HEK293 (cell line): ENCODE data around the gene RRP7A.
"Not testable (repeated sequence)": the region's sequence is repeated elsewhere in the genome, so short reads cannot be mapped to it uniquely, and the experiment has no call there.

Source experiments
- CTCF ChIA-PET: fragments of 350-600 bp; formaldehyde crosslinking; extraction: SDS; loops from one replicate; lab custom pipeline; 2021; ENCODE audit warnings: antibody characterized with exemption; lab: Yijun Ruan, JAX
- POLR2A ChIA-PET: fragments of 300-600 bp; formaldehyde crosslinking; extraction: SDS; loops from one replicate; lab custom pipeline; 2020; ENCODE audit warnings: antibody characterized with exemption, inconsistent platforms; lab: Yijun Ruan, JAX
- H3K27ac ChIP-seq: fragments of 200-500 bp; sonication (Bioruptor generic); 2 replicates; pipeline ENCODE4 v1.5.1; 2014; ENCODE audit warnings: low read depth, low read length, control low read depth, inconsistent platforms; ENCODE audit errors: extremely low read depth
- H3K36me3 ChIP-seq, 2 experiments: fragments of 200-500 bp in 1 of 2; sonication (Bioruptor generic) in 1 of 2; 1 replicate in 1 of 2; 2 replicates in 1 of 2; pipeline ENCODE4 v1.5.1; 2014 to 2017; ENCODE audit warnings: inconsistent platforms in 2 of 2, low read length in 2 of 2; ENCODE audit not compliant: control insufficient read depth in 2 of 2, insufficient read depth in 1 of 2
- H3K4me1 ChIP-seq: fragments of 200-500 bp; sonication (Bioruptor generic); 2 replicates; pipeline ENCODE4 v1.5.1; 2014; ENCODE audit warnings: mild to moderate bottlenecking, low read length, inconsistent platforms; ENCODE audit not compliant: control insufficient read depth, insufficient read depth
- H3K4me3 ChIP-seq: 2 replicates; pipeline ENCODE4 v1.5.1; 2011; ENCODE audit warnings: low read depth, mild to moderate bottlenecking, control low read depth, low read length, moderate library complexity
- H3K9me3 ChIP-seq: fragments of 200-500 bp; sonication (Bioruptor generic); 2 replicates; pipeline ENCODE4 v1.5.1; 2014; ENCODE audit warnings: low read depth, low read length, inconsistent platforms; ENCODE audit not compliant: control insufficient read depth, insufficient read depth
- GLI2 ChIP-seq: fragments of 450-650 bp; formaldehyde crosslinking; IDR thresholded peaks from 2 replicates; pipeline ENCODE4; 2017; ENCODE audit warnings: missing biosample characterization, missing genetic modification characterization, low read depth, borderline replicate concordance
- HOXD13 ChIP-seq: sonication (generic); formaldehyde crosslinking; IDR thresholded peaks from 2 replicates; pipeline ENCODE4 v1.8.0; 2022; ENCODE audit warnings: missing genetic modification reagents, borderline replicate concordance
- KLF8 ChIP-seq: fragments of 450-650 bp; formaldehyde crosslinking; IDR thresholded peaks from 2 replicates; pipeline ENCODE4 v1.5.1; 2016; ENCODE audit warnings: missing biosample characterization, missing genetic modification characterization
- RBAK ChIP-seq: fragments of 450-650 bp; formaldehyde crosslinking; IDR thresholded peaks from 2 replicates; pipeline ENCODE4 v1.5.1; 2016; ENCODE audit warnings: missing biosample characterization, missing genetic modification characterization
- REST ChIP-seq: fragments of 450-650 bp; formaldehyde crosslinking; IDR thresholded peaks from 2 replicates; pipeline ENCODE4 v1.5.1; 2016; ENCODE audit warnings: missing biosample characterization, missing genetic modification characterization
- SCRT2 ChIP-seq: fragments of 450-650 bp; formaldehyde crosslinking; IDR thresholded peaks from 2 replicates; pipeline ENCODE4 v1.5.1; 2016; ENCODE audit warnings: missing biosample characterization, missing genetic modification characterization
- ZBTB1 ChIP-seq: fragments of 450-650 bp; formaldehyde crosslinking; IDR thresholded peaks from 2 replicates; pipeline ENCODE4 v1.5.1; 2016; ENCODE audit warnings: missing biosample characterization, missing genetic modification characterization
- ZFP41 ChIP-seq: fragments of 450-650 bp; formaldehyde crosslinking; IDR thresholded peaks from 2 replicates; pipeline ENCODE4 v1.5.1; 2016; ENCODE audit warnings: missing biosample characterization, missing genetic modification characterization, borderline replicate concordance
- ZNF121 ChIP-seq: fragments of 450-650 bp; formaldehyde crosslinking; IDR thresholded peaks from 2 replicates; pipeline ENCODE4 v1.5.1; 2016; ENCODE audit warnings: missing biosample characterization, missing genetic modification characterization
- ZNF157 ChIP-seq: fragments of 450-650 bp; formaldehyde crosslinking; IDR thresholded peaks from 2 replicates; pipeline ENCODE4 v1.5.1; 2016; ENCODE audit warnings: missing biosample characterization, missing genetic modification characterization
- ZNF202 ChIP-seq: fragments of 450-650 bp; formaldehyde crosslinking; IDR thresholded peaks from 2 replicates; pipeline ENCODE4 v1.5.1; 2016; ENCODE audit warnings: missing biosample characterization, missing genetic modification characterization, borderline replicate concordance
- ZNF292 ChIP-seq: fragments of 450-650 bp; formaldehyde crosslinking; IDR thresholded peaks from 2 replicates; pipeline ENCODE4 v1.5.1; 2016; ENCODE audit warnings: low read depth, missing biosample characterization, missing genetic modification characterization, borderline replicate concordance
- ZNF37A ChIP-seq: fragments of 450-650 bp; IDR thresholded peaks from 2 replicates; pipeline ENCODE4 v1.5.1; 2018; ENCODE audit warnings: missing biosample characterization, missing genetic modification characterization
- ZNF488 ChIP-seq: fragments of 450-650 bp; formaldehyde crosslinking; IDR thresholded peaks from 2 replicates; pipeline ENCODE4 v1.5.1; 2016; ENCODE audit warnings: missing biosample characterization, missing genetic modification characterization
- ZNF510 ChIP-seq: fragments of 450-650 bp; formaldehyde crosslinking; IDR thresholded peaks from 2 replicates; pipeline ENCODE4 v1.5.1; 2018; ENCODE audit warnings: mild to moderate bottlenecking, missing genetic modification characterization, missing biosample characterization; ENCODE audit not compliant: insufficient replicate concordance
- ZNF529 ChIP-seq: fragments of 450-650 bp; formaldehyde crosslinking; IDR thresholded peaks from 2 replicates; pipeline ENCODE4 v1.5.1; 2017; ENCODE audit warnings: missing genetic modification characterization, missing biosample characterization; ENCODE audit not compliant: insufficient replicate concordance
- ZNF610 ChIP-seq: fragments of 450-650 bp; formaldehyde crosslinking; IDR thresholded peaks from 2 replicates; pipeline ENCODE4 v1.5.1; 2016; ENCODE audit warnings: missing biosample characterization, missing genetic modification characterization, borderline replicate concordance
- ZNF621 ChIP-seq: fragments of 450-650 bp; formaldehyde crosslinking; IDR thresholded peaks from 2 replicates; pipeline ENCODE4 v1.5.1; 2017; ENCODE audit warnings: missing biosample characterization, missing genetic modification characterization
- ZNF768 ChIP-seq: fragments of 450-650 bp; formaldehyde crosslinking; IDR thresholded peaks from 2 replicates; pipeline ENCODE4 v1.5.1; 2018; ENCODE audit warnings: missing biosample characterization, mild to moderate bottlenecking, missing genetic modification characterization
- ZNF792 ChIP-seq: fragments of 450-650 bp; formaldehyde crosslinking; IDR thresholded peaks from 2 replicates; pipeline ENCODE4 v1.5.1; 2016; ENCODE audit warnings: missing biosample characterization, missing genetic modification characterization

RRP7A gene

GRCh38 chr22:42567950-42568349 lies 48.4 kb upstream of the RRP7A start:
- H3K36me3 ChIP-seq: peaks cover 11 to 27% of the 10 kb centered on the region in 2 experiments; a peak in 2 of 3 replicates
- H3K9me3 ChIP-seq, CTCF ChIA-PET, H3K4me1 ChIP-seq, H3K27ac ChIP-seq, H3K4me3 ChIP-seq: not testable (repeated sequence)
- POLR2A ChIA-PET: interaction anchor here (1.5 to 3.1 kb wide), 2 partner anchors 14 to 43 kb away, joined by 4 to 12 read pairs; no protein-coding TSS in a partner anchor

GRCh38 chr22:42565956-42566355 lies 46.4 kb upstream of the RRP7A start:
- TF ChIP-seq ZNF292 (tag by site-specific recombination) (no peak), HOXD13 (no peak), ZNF792 (tag by site-specific recombination) (no peak), RBAK (tag by site-specific recombination) (no peak), GLI2 (tag by site-specific recombination) (no peak), ZNF37A (no peak), REST (tag by site-specific recombination) (no peak), ZNF610 (tag by site-specific recombination) (no peak), SCRT2 (tag by site-specific recombination) (no peak), ZNF510 (tag by site-specific recombination) (no peak), ZNF488 (tag by site-specific recombination) (no peak), KLF8 (tag by site-specific recombination) (no peak), ZNF202 (tag by site-specific recombination) (no peak), ZNF768 (tag by site-specific recombination) (no peak), ZNF529 (no peak)
- TF ChIP-seq, all 188 proteins: peak for 0
- Histone ChIP-seq H3K4me1 (no peaks in the 10 kb centered on the region), H3K9me3 (no peaks in the 10 kb centered on the region), H3K36me3 (peaks cover 6 to 14% of the 10 kb centered on the region in 2 experiments; a peak in 2 of 3 replicates), H3K4me3 (no peak overlapping the region), H3K27ac (no peak overlapping the region)
- ChIA-PET POLR2A (interaction anchor here (1.0 kb wide), 1 partner anchor 12 kb away, joined by 3 read pairs; the partner anchor contains the start of gene SERHL2), CTCF (no interaction called here)

- Histone ChIP-seq H3K4me1 (no peaks in the 10 kb centered on the region), H3K4me3 (no peak overlapping the region)
- CTCF ChIA-PET: no interaction called here
- TF ChIP-seq ZBTB1 (tag by site-specific recombination) (no peak), ZFP41 (tag by site-specific recombination) (no peak), ZNF157 (tag by site-specific recombination) (no peak), ZNF621 (tag by site-specific recombination) (no peak), ZNF121 (tag by site-specific recombination) (peak; percentile 76)
- TF ChIP-seq, all 188 proteins: peak for 1
- peaks cover 2 to 6% of the 10 kb centered on the region in 2 experiments; a peak in 2 of 3 replicates for H3K36me3 ChIP-seq
- POLR2A ChIA-PET: interaction anchor here (0.7 kb wide), 1 partner anchor 35 kb away, joined by 4 read pairs; no protein-coding TSS in a partner anchor
- no peaks in the 10 kb centered on the region for H3K9me3 ChIP-seq
- no peak overlapping the region for H3K27ac ChIP-seq
These were observed 45.1 kb upstream of the RRP7A start for GRCh38 chr22:42564699-42565098.

GRCh38 chr22:42563943-42564342 lies 44.3 kb upstream of the RRP7A start:
- H3K36me3 ChIP-seq, H3K4me3 ChIP-seq, H3K27ac ChIP-seq, H3K4me1 ChIP-seq, POLR2A ChIA-PET, H3K9me3 ChIP-seq: not testable (repeated sequence)
- CTCF ChIA-PET: interaction anchor here (0.7 kb wide), 1 partner anchor 581 kb away, joined by 3 read pairs; no protein-coding TSS in a partner anchor
